HepG2 (cell line): ENCODE data around the gene KIAA1549. TPM values are rescaled to one million over a fixed set of nuclear protein-coding genes. Genes with fewer than 3 reads are reported as not detected.

Experiments used
- AGO2 ChIP-seq: fragments of 200-400 bp; formaldehyde crosslinking; optimal IDR thresholded peaks from 2 replicates; pipeline ENCODE3; 2017; ENCODE audit warnings: mild to moderate bottlenecking, low read depth, low read length, moderate library complexity
- KAT7 ChIP-seq: IDR thresholded peaks from 2 replicates; pipeline ENCODE4 v1.6.1; 2018; ENCODE audit warnings: borderline replicate concordance, missing compliant biosample characterization
- NR1H2 ChIP-seq: sonication (generic); formaldehyde crosslinking; IDR thresholded peaks from 2 replicates; pipeline ENCODE4 v1.8.1; 2022; ENCODE audit warnings: low read depth, missing genetic modification reagents, borderline replicate concordance
- RNF2 ChIP-seq: fragments of 450-650 bp; conservative IDR thresholded peaks from 2 replicates; pipeline ENCODE4 v1.6.1; 2016; ENCODE audit warnings: low read depth
- TBX2 ChIP-seq: sonication (generic); formaldehyde crosslinking; IDR thresholded peaks from 2 replicates; pipeline ENCODE4 v1.5.0; 2020; ENCODE audit warnings: missing genetic modification reagents, mild to moderate bottlenecking, borderline replicate concordance
- ZNF318 ChIP-seq: sonication (generic); formaldehyde crosslinking; IDR thresholded peaks from 2 replicates; pipeline ENCODE4 v1.4.0; 2020; ENCODE audit warnings: mild to moderate bottlenecking, missing genetic modification reagents
- ZNF552 ChIP-seq: sonication (generic); formaldehyde crosslinking; IDR thresholded peaks from 2 replicates; pipeline ENCODE4 v1.9.0; 2022; ENCODE audit warnings: missing genetic modification reagents, mild to moderate bottlenecking, borderline replicate concordance
- ZNF704 ChIP-seq: sonication (generic); formaldehyde crosslinking; IDR thresholded peaks from 2 replicates; pipeline ENCODE4 v1.8.1; 2023; ENCODE audit warnings: mild to moderate bottlenecking, inconsistent platforms, moderate library complexity, missing genetic modification reagents, borderline replicate concordance
- ZSCAN5A ChIP-seq: sonication (generic); formaldehyde crosslinking; IDR thresholded peaks from 2 replicates; pipeline ENCODE4 v1.8.0; 2022; ENCODE audit warnings: mild to moderate bottlenecking, missing genetic modification reagents, borderline replicate concordance
- polyA plus RNA-seq, 8 experiments: library from polyadenylated mRNA; depleted of rRNA in 3 of 8; stranded (reverse) in 7 of 8; unstranded in 1 of 8; fragments of >200 nt; fragmentation: Illumina TruSeq in 4 of 8; extraction: Trizol in 4 of 8; gene quantifications; 2 replicates each; pipeline versions ENCODE4 v1.2.1 to v1.2.3, GENCODE V29; 2011 to 2016; ENCODE audit warnings: low read depth in 4 of 8, missing spikeins in 1 of 8, mixed read lengths in 1 of 8; ENCODE audit not compliant: insufficient read depth in 1 of 8
- total RNA-seq, 5 experiments: library from RNA; depleted of rRNA; stranded (reverse); fragments of >200 nt; fragmentation: Illumina TruSeq; extraction: Trizol; gene quantifications; 2 replicates each; pipeline ENCODE4 v1.2.3, GENCODE V29; 2016; ENCODE audit warnings: low read depth in 1 of 5

KIAA1549 gene
- total and polyA plus RNA-seq, 2 of the 13 experiments (the other 11 are each of a cell fraction or from before 2014, with no cell fraction given), result 1.1 to 1.8 TPM

GRCh38 chr7:138866353-138866752 lies 114.8 kb downstream of the KIAA1549 start (continued):
- no peak for TF ChIP-seq ZNF318 (CRISPR knock-in tag)
- no peak for TF ChIP-seq NR1H2 (CRISPR knock-in tag)
- no peak for TF ChIP-seq TBX2 (CRISPR knock-in tag)
- TF ChIP-seq ZSCAN5A (CRISPR knock-in tag), result no peak
- TF ChIP-seq ZNF552 (CRISPR knock-in tag), result no peak
- no peak for TF ChIP-seq ZNF704 (CRISPR knock-in tag)
- TF ChIP-seq KAT7 (CRISPR knock-in tag), result no peak
- TF ChIP-seq RNF2, result no peak
- no peak for TF ChIP-seq AGO2
